HuH-7 (cell line): ENCODE measurements around the gene LINC00237.

Experiments
- DNase-seq: peaks from one replicate; pipeline ENCODE4 v3.0.0; 2011; ENCODE audit warnings: low spot score

Gene LINC00237

GRCh38 chr20:21096321-21097043 lies 9.7 kb downstream of the LINC00237 start:
- no peak for DNase-seq

- no peak for DNase-seq
Observed at GRCh38 chr20:21092806-21093205, 13.4 kb downstream of the LINC00237 start.

GRCh38 chr20:21090721-21091120 lies 15.4 kb downstream of the LINC00237 start:
- no peak for DNase-seq

GRCh38 chr20:21090111-21090618 lies 16.0 kb downstream of the LINC00237 start:
- DNase-seq, result no peak

- DNase-seq, result no peak
Observed at GRCh38 chr20:21089391-21089790, 16.8 kb downstream of the LINC00237 start.

GRCh38 chr20:21087862-21088540 lies 18.2 kb downstream of the LINC00237 start:
- no peak for DNase-seq

- no peak for DNase-seq
Observed at GRCh38 chr20:21083825-21084325, 22.3 kb downstream of the LINC00237 start.

GRCh38 chr20:21082584-21082983 lies 23.6 kb downstream of the LINC00237 start:
- DNase-seq, result no peak

- DNase-seq, result no peak
Observed at GRCh38 chr20:21077809-21078345, 28.3 kb downstream of the LINC00237 start.

GRCh38 chr20:21076073-21076472 lies 30.1 kb downstream of the LINC00237 start:
- DNase-seq, result no peak

- DNase-seq, result no peak
Observed at GRCh38 chr20:21075471-21075870, 30.7 kb downstream of the LINC00237 start.

- DNase-seq, result no peak
Observed at GRCh38 chr20:21074605-21075336, 31.4 kb downstream of the LINC00237 start.

GRCh38 chr20:21067255-21067654 lies 38.9 kb downstream of the LINC00237 start:
- DNase-seq, result no peak

- DNase-seq, result no peak
Observed at GRCh38 chr20:21064924-21065323, 41.2 kb downstream of the LINC00237 start.

- no peak for DNase-seq
Observed at GRCh38 chr20:21063276-21063675, 42.9 kb downstream of the LINC00237 start.

- DNase-seq, result peak; percentile 62
Observed at GRCh38 chr20:21053002-21053762, 53.0 kb downstream of the LINC00237 start.

GRCh38 chr20:21052686-21053001 lies 53.5 kb downstream of the LINC00237 start:
- DNase-seq, result no peak

- no peak for DNase-seq
Observed at GRCh38 chr20:21052241-21052640, 53.9 kb downstream of the LINC00237 start.

- DNase-seq, result no peak
Observed at GRCh38 chr20:21050710-21051109, 55.4 kb downstream of the LINC00237 start.

- no peak for DNase-seq
Observed at GRCh38 chr20:21049305-21049828, 56.8 kb downstream of the LINC00237 start.

- DNase-seq, result peak; percentile 77
Observed at GRCh38 chr20:21048841-21049273, 57.3 kb downstream of the LINC00237 start.
